Testis (tissue), 2 donors: ENCODE measurements around the gene BEST1.

ENCODE experiments used
- POLR2A ChIP-seq: fragments of 450-650 bp; IDR thresholded peaks from one replicate; pipeline ENCODE4 v1.6.1; 2017; ENCODE audit warnings: antibody characterized with exemption, mild to moderate bottlenecking, moderate library complexity
- TF ChIP-seq, protein P1 (sequence below), 3 experiments: fragments of 450-650 bp in 2 of 3; fragments of 200-600 bp in 1 of 3; sonication (generic) in 1 of 3; IDR thresholded peaks; one replicate each; pipeline ENCODE4 v1.5.1; 2016 to 2019; ENCODE audit warnings: antibody characterized with exemption in 3 of 3, mild to moderate bottlenecking in 2 of 3, moderate library complexity in 1 of 3

DNA sequence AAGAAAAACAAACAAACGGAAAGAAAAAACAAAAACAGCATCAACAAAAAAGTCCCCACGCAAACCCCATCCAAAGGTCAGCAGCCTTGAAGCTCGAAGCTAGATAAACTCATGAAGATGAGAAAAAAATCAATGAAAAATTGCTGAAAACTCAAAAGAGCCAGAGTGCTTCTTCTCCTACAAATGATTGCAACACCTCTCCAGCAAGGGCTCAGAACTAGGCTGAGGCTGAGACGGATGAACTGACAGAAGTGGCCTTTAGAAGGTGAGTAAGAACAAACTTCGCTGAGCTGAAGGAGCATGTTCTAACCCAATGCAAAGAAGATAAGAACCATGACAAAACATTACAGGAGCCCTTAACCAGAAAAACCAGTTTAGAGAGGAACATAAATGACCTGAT lies 35.7 kb downstream of the BEST1 start:
- TF ChIP-seq, protein P1, sequence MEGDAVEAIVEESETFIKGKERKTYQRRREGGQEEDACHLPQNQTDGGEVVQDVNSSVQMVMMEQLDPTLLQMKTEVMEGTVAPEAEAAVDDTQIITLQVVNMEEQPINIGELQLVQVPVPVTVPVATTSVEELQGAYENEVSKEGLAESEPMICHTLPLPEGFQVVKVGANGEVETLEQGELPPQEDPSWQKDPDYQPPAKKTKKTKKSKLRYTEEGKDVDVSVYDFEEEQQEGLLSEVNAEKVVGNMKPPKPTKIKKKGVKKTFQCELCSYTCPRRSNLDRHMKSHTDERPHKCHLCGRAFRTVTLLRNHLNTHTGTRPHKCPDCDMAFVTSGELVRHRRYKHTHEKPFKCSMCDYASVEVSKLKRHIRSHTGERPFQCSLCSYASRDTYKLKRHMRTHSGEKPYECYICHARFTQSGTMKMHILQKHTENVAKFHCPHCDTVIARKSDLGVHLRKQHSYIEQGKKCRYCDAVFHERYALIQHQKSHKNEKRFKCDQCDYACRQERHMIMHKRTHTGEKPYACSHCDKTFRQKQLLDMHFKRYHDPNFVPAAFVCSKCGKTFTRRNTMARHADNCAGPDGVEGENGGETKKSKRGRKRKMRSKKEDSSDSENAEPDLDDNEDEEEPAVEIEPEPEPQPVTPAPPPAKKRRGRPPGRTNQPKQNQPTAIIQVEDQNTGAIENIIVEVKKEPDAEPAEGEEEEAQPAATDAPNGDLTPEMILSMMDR (IDR thresholded peaks at IDR 0.05) = no peak
- TF ChIP-seq POLR2A = no peak
